T-helper 9 cell (primary cell): ENCODE measurements around the gene DNAJB8.

Experiments
- DNase-seq: peaks from one replicate; pipeline ENCODE4 v3.0.0-alpha.2; 2020

DNAJB8 gene

GRCh38 chr3:128424508-128425069, 42.1 kb downstream of the DNAJB8 start:
- no peak for DNase-seq

GRCh38 chr3:128423525-128424147, 43.1 kb downstream of the DNAJB8 start:
- DNase-seq: no peak

GRCh38 chr3:128422762-128423524, 43.7 kb downstream of the DNAJB8 start:
- DNase-seq: no peak

- DNase-seq: no peak
These were observed 44.7 kb downstream of the DNAJB8 start for GRCh38 chr3:128421966-128422365.

DNA sequence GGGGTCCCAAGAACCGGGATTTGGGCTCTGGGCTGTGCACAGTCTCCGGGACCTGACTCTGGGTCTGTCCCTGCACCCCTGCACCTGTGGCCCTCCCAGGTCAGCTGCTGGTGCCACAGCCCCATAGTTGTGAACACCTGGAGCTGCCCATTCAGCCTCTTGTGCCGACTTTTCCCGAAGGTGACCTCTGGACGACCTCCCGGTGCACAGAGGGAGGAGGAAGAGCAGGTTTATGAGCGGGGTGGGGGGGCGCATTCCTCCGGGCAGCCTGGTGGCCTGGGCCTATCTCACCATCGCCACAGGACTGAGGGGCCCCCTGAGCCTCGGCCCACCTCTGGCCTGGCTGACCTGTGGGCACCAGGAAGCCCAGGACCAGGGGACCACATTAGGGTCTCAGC, 45.3 kb downstream of the DNAJB8 start:
- DNase-seq: no peak

- no peak for DNase-seq
These were observed 45.8 kb downstream of the DNAJB8 start for GRCh38 chr3:128420720-128421438.

DNA sequence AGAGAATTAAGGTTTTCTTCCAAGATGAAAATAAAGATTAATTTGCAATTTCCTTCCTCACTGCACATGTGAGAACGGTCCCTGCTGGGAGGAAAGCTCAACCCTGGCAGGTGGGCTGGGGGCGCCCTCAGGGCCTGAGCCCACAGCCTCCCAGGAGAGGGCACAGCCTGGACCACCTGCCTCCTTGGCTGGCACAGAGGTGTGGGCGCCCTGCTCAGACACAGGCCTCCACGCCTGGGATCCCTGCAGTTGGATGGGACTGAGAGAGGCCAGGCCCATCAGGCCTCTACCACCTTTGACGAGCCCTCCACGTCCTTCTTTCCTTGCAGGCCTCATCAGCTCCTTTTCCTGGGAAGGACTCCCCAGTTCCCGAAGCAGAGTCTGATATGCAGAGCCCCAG, 46.4 kb downstream of the DNAJB8 start:
- no peak for DNase-seq

- DNase-seq: no peak
These were observed 47.4 kb downstream of the DNAJB8 start for GRCh38 chr3:128419311-128419710.

GRCh38 chr3:128418900-128419299, 47.8 kb downstream of the DNAJB8 start:
- no peak for DNase-seq

DNA sequence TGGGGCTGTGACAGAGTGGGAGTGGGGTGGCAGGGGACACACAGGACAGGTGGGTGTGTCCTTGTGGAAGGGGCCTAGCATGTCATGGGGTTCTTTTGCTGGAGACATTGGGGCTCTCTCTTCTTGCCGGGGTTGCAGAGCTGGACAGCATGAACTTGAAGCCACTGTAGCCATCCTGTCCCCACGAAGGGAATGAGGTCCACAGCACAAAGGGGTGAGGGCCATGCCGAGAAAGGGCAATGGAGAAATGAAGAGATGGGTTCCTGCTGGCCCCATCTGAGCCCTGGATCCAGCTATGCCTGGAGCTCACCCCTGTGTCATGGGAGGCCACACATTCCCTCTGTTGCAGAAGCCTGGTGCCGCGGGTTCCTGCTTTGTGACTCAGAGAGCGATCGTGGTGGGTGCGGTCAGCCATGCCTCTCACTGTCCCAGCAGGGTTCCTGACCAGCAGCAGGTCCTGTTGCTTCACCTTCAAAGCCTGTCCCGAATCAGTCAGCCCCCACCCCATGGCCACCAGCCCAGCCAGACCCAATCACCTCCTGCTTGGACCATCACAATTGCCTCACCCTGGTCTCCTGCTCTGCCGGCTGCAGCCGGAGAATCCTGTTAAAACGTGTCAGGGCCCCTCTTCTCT, 50.0 kb downstream of the DNAJB8 start:
- DNase-seq: no peak

DNA sequence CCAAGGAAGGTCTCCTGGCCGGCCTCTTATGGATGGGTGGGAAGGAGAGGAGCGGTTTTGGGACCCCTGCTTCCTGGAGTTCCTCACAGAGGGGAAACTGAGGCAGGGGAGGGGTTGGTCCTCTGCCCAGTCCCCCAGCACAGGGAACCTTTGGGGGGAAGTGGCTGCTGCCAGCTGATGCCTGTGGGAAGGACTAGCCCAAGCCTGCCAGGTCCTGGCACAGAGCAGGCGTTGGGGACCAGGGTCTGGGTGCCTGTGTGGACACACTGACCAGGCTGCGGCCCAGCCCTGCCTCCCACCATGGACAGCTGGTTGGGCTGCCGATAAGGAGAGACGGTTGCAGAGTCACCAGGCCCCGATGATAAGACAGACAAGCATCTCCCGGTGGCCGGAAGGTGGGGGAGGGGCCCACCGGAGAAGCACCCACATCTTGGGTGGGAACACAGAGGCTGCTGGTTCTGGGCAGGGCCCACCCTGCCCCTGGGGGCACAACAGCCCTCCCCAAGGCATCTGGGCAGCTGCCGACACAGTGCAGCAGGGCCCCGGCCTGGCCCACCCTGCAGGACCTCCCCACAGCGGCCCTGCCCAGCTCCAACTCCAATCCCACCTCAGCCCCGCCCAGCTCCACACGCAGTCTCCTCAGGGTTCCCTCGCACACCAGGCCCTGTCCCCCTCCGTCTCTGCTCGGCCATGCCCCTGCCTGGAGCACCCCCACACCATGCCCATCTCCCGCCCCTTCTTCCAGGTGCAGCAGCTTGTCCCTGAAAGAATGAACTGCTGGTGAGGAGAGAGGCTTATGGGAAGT, 50.7 kb downstream of the DNAJB8 start:
- DNase-seq: no peak

- no peak for DNase-seq
These were observed 51.4 kb downstream of the DNAJB8 start for GRCh38 chr3:128415200-128415772.

GRCh38 chr3:128413413-128414205, 53.1 kb downstream of the DNAJB8 start:
- no peak for DNase-seq

GRCh38 chr3:128413003-128413370, 53.7 kb downstream of the DNAJB8 start:
- no peak for DNase-seq
